ENCODE data around the gene DYNC2H1.

DNA sequence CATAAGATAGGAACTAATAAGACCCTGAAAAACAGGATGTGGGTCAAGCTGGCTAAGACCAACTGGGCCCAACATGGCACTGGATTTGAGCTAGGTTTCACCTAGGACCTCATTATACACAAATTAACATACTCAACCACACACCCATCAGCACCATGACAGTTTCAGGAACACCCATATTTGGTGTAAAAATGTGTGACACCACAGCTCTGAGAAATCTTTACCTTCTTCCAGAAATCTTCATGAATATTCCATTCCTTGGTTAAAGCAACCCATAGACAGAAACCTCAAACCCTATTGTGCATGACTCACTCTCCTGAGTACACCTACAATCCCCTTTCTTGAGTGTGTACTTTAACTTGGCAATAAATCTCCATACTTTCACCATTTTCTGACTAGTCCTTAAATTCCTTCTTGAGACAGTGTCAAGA, 378.8 kb downstream of the DYNC2H1 start:
- TF ChIP-seq, protein P1, sequence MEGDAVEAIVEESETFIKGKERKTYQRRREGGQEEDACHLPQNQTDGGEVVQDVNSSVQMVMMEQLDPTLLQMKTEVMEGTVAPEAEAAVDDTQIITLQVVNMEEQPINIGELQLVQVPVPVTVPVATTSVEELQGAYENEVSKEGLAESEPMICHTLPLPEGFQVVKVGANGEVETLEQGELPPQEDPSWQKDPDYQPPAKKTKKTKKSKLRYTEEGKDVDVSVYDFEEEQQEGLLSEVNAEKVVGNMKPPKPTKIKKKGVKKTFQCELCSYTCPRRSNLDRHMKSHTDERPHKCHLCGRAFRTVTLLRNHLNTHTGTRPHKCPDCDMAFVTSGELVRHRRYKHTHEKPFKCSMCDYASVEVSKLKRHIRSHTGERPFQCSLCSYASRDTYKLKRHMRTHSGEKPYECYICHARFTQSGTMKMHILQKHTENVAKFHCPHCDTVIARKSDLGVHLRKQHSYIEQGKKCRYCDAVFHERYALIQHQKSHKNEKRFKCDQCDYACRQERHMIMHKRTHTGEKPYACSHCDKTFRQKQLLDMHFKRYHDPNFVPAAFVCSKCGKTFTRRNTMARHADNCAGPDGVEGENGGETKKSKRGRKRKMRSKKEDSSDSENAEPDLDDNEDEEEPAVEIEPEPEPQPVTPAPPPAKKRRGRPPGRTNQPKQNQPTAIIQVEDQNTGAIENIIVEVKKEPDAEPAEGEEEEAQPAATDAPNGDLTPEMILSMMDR (IDR thresholded peaks at IDR 0.05), result no peak
- no peak for TF ChIP-seq POLR2A (IDR thresholded peaks at IDR 0.05)
- TF ChIP-seq POLR2AphosphoS5 (IDR thresholded peaks at IDR 0.05), result no peak
